ENCODE data around the gene HSPA1L. TPM values are rescaled to one million over a fixed set of nuclear protein-coding genes. Genes with fewer than 3 reads are reported as not detected.
"Not testable (repeated sequence)": the region's sequence is repeated elsewhere in the genome, so short reads cannot be mapped to it uniquely, and the experiment has no call there.

Gene HSPA1L
- total and polyA plus RNA-seq, 2 donors (not counting 1 experiment from before 2014, with no cell fraction given): 0.74 to 3.1 TPM

DNA sequence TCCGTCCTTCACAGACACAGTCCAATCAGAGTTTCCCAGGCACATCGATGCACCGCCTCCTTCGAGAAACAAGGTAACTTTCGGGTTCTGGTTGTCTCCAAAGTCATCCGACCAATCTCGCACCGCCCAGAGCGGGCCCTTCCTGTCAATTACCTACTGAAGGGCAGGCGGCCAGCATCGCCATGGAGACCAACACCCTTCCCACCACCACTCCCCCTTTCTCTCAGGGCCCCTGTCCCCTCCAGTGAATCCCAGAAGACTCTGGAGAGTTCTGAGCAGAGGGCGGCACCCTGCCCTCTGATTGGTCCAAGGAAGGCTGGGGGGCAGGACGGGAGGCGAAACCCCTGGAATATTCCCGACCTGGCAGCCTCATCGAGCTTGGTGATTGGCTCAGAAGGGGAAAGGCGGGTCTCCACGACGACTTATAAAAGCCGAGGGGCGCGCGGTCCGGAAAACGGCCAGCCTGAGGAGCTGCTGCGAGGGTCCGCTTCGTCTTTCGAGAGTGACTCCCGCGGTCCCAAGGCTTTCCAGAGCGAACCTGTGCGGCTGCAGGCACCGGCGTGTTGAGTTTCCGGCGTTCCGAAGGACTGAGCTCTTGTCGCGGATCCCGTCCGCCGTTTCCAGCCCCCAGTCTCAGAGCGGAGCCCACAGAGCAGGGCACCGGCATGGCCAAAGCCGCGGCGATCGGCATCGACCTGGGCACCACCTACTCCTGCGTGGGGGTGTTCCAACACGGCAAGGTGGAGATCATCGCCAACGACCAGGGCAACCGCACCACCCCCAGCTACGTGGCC, 12.4 kb upstream of the HSPA1L start, which contains the start of gene HSPA1B:
HSPA1B (plus strand) TSS at position 453 of the 794 bp plus-strand sequence; CDS start at position 666, 213 bp downstream.
- peak within 1 kb of the TSS; percentile 73 for H3K27ac ChIP-seq (ENCODE audit: insufficient read depth, low read length)
- TF ChIP-seq, protein P1, sequence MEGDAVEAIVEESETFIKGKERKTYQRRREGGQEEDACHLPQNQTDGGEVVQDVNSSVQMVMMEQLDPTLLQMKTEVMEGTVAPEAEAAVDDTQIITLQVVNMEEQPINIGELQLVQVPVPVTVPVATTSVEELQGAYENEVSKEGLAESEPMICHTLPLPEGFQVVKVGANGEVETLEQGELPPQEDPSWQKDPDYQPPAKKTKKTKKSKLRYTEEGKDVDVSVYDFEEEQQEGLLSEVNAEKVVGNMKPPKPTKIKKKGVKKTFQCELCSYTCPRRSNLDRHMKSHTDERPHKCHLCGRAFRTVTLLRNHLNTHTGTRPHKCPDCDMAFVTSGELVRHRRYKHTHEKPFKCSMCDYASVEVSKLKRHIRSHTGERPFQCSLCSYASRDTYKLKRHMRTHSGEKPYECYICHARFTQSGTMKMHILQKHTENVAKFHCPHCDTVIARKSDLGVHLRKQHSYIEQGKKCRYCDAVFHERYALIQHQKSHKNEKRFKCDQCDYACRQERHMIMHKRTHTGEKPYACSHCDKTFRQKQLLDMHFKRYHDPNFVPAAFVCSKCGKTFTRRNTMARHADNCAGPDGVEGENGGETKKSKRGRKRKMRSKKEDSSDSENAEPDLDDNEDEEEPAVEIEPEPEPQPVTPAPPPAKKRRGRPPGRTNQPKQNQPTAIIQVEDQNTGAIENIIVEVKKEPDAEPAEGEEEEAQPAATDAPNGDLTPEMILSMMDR (conservative IDR thresholded peaks at IDR 0.05 in 1 of 2, IDR thresholded peaks at IDR 0.05 in 1 of 2; ENCODE audit: low read depth in 1 of 2, low read length in 2 of 2): no peak
- no peak for TF ChIP-seq EZH2 (IDR thresholded peaks at IDR 0.05; ENCODE audit: low read length, missing control alignments)
- peak within 1 kb of the TSS; percentile 64 for H3K9ac ChIP-seq (ENCODE audit: insufficient read depth, low read length)
- peak within 1 kb of the TSS; percentile 42 to 78 (median 58) for H3K4me3 ChIP-seq (replicated peaks in 1 of 4; ENCODE audit: control extremely low read depth in 1 of 4, insufficient read depth in 1 of 4, low read depth in 3 of 4, low read length in 4 of 4)
- no peaks in the 10 kb centered on the region for H3K9me3 ChIP-seq (ENCODE audit: control insufficient read depth, insufficient read depth, low read depth, low read length)
- H3K79me2 ChIP-seq (ENCODE audit: control insufficient read depth, insufficient read depth, low read length): peaks cover 26% of the 10 kb centered on the region
- DNase-seq (ENCODE audit: low read depth in 2 of 2): peak; percentile 100
- peaks cover 4% of the 10 kb centered on the region for H3K4me1 ChIP-seq (ENCODE audit: control insufficient read depth, extremely low read depth, insufficient read depth, low read length)
- no peaks in the 10 kb centered on the region for H4K20me1 ChIP-seq (ENCODE audit: control insufficient read depth, extremely low read depth, insufficient read depth, low read length)
- H3K4me2 ChIP-seq (ENCODE audit: extremely low read depth, insufficient read depth, low read length): peak within 1 kb of the TSS; percentile 90
- no peaks in the 10 kb centered on the region for H3K36me3 ChIP-seq (ENCODE audit: control insufficient read depth, insufficient read depth, low read length)
- no peaks in the 10 kb centered on the region for H3K27me3 ChIP-seq (ENCODE audit: control insufficient read depth, insufficient read depth, low read length)
- peak within 1 kb of the TSS; percentile 79 for H2AFZ ChIP-seq (ENCODE audit: low read length)

DNA sequence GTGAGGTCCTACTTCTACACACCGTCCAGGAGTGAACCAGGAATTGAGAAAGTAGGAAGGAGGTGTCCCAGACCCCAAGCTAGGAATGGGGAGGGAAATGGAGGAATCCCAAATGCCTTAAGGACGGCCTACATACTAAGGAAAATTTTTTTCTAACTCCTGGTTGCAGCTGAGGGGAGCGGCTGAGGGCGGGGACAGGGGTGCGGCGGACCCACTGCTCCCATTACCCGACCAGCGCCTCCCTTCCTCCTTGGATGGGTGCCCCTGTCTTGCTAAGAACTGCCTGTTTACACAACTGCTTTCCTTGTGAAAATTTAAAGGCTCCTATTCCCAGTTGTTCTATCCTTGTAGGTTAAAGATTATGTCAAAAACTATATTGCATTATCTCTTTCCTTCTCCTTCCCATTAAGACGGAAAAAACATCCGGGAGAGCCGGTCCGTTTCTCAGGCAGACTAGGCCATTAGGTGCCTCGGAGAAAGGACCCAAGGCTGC, 11.8 kb upstream of the HSPA1L start:
- H3K36me3 ChIP-seq (ENCODE audit: control insufficient read depth, insufficient read depth, low read length): no peaks in the 10 kb centered on the region

DNA sequence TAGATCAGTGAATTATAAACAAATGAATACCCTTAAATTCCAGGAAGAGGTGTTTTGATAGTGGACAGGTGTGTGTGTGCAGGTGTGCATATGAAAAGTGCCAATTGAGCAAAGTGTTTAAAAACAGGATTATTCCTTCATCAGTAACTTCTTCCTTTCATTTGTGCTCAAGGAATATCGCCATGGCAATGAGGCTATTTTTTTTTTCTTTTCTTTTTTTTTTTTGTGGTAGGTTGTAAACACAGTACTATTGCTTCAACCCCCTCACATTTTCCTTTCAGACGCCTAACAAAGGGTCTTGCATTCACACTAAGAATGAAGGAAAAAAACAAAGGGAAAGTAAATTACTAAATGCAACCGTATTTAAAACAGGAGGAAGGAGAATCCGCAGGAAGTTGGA, 10.5 kb upstream of the HSPA1L start:
- H3K27me3 ChIP-seq (ENCODE audit: control insufficient read depth, insufficient read depth, low read length): no peaks in the 10 kb centered on the region
- H3K4me3 ChIP-seq (replicated peaks in 1 of 4; ENCODE audit: control extremely low read depth in 1 of 4, insufficient read depth in 1 of 4, low read depth in 3 of 4, low read length in 4 of 4): no peak overlapping the region
- H3K79me2 ChIP-seq (ENCODE audit: control insufficient read depth, insufficient read depth, low read length): peaks cover 14% of the 10 kb centered on the region
- no peaks in the 10 kb centered on the region for H3K9me3 ChIP-seq (ENCODE audit: control insufficient read depth, insufficient read depth, low read depth, low read length)
- no peak for DNase-seq (ENCODE audit: low read depth in 2 of 2)
- no peak for TF ChIP-seq EZH2 (IDR thresholded peaks at IDR 0.05; ENCODE audit: low read length, missing control alignments)
- TF ChIP-seq, protein P1 (conservative IDR thresholded peaks at IDR 0.05 in 1 of 2, IDR thresholded peaks at IDR 0.05 in 1 of 2; ENCODE audit: low read depth in 1 of 2, low read length in 2 of 2): no peak
- H4K20me1 ChIP-seq (ENCODE audit: control insufficient read depth, extremely low read depth, insufficient read depth, low read length): no peaks in the 10 kb centered on the region
- peaks cover 6% of the 10 kb centered on the region for H3K4me1 ChIP-seq (ENCODE audit: control insufficient read depth, extremely low read depth, insufficient read depth, low read length)
- H3K9ac ChIP-seq (ENCODE audit: insufficient read depth, low read length): no peak overlapping the region
- no peaks in the 10 kb centered on the region for H3K36me3 ChIP-seq (ENCODE audit: control insufficient read depth, insufficient read depth, low read length)
- no peak overlapping the region for H3K27ac ChIP-seq (ENCODE audit: insufficient read depth, low read length)
- H2AFZ ChIP-seq (ENCODE audit: low read length): no peak overlapping the region
- H3K4me2 ChIP-seq (ENCODE audit: extremely low read depth, insufficient read depth, low read length): no peak overlapping the region

More for the DNA sequence above, 11.8 kb upstream of the HSPA1L start:
- peak overlapping the region; percentile 73 for H3K27ac ChIP-seq (ENCODE audit: insufficient read depth, low read length)
- H3K9me3 ChIP-seq (ENCODE audit: control insufficient read depth, insufficient read depth, low read depth, low read length): no peaks in the 10 kb centered on the region
- H3K9ac ChIP-seq (ENCODE audit: insufficient read depth, low read length): peak overlapping the region; percentile 44
- no peaks in the 10 kb centered on the region for H4K20me1 ChIP-seq (ENCODE audit: control insufficient read depth, extremely low read depth, insufficient read depth, low read length)
- peak overlapping the region; percentile 79 for H2AFZ ChIP-seq (ENCODE audit: low read length)
- H3K27me3 ChIP-seq (ENCODE audit: control insufficient read depth, insufficient read depth, low read length): no peaks in the 10 kb centered on the region
- peak overlapping the region; percentile 90 for H3K4me2 ChIP-seq (ENCODE audit: extremely low read depth, insufficient read depth, low read length)
- peak in 1 of 2 donors; percentile 88 for DNase-seq (ENCODE audit: low read depth in 2 of 2)
- peaks cover 4% of the 10 kb centered on the region for H3K4me1 ChIP-seq (ENCODE audit: control insufficient read depth, extremely low read depth, insufficient read depth, low read length)
- peak overlapping the region; percentile 36 to 78 (median 48) for H3K4me3 ChIP-seq (replicated peaks in 1 of 4; ENCODE audit: control extremely low read depth in 1 of 4, insufficient read depth in 1 of 4, low read depth in 3 of 4, low read length in 4 of 4)
- peaks cover 26% of the 10 kb centered on the region for H3K79me2 ChIP-seq (ENCODE audit: control insufficient read depth, insufficient read depth, low read length)
- TF ChIP-seq, protein P1 (conservative IDR thresholded peaks at IDR 0.05 in 1 of 2, IDR thresholded peaks at IDR 0.05 in 1 of 2; ENCODE audit: low read depth in 1 of 2, low read length in 2 of 2): no peak
- TF ChIP-seq EZH2 (IDR thresholded peaks at IDR 0.05; ENCODE audit: low read length, missing control alignments): no peak

DNA sequence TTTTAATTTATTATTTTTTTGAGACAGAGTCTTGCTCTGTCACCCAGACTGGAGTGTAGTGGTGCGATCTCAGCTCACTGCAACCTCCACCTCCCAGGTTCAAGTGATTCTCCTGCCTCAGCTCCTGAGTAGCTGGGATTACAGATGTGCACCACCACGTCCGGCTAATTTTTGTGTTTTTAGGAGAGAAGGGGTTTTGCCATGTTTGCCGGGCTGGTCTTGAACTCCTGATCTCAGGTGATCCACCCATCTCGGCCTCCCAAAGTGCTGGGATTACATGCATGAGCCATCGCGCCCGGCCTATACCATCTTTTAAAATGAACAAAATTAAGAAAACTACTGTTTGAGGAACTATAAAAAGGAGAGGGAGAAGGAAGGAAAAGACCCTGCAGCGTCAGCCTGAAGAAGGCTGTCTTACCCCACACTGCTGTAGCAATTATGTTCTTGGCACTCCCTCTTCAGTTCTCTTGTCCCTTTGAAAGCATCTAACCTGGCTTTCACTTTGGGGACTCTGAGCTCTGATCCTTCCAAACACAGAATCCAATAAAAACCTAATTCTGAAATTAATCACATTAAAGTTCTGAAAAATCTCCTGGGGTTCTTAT, 8.6 kb upstream of the HSPA1L start:
- H3K9me3 ChIP-seq (ENCODE audit: control insufficient read depth, insufficient read depth, low read depth, low read length); H2AFZ ChIP-seq (ENCODE audit: low read length); H3K79me2 ChIP-seq (ENCODE audit: control insufficient read depth, insufficient read depth, low read length); H4K20me1 ChIP-seq (ENCODE audit: control insufficient read depth, extremely low read depth, insufficient read depth, low read length); H3K4me3 ChIP-seq (replicated peaks in 1 of 4; ENCODE audit: control extremely low read depth in 1 of 4, insufficient read depth in 1 of 4, low read depth in 3 of 4, low read length in 4 of 4); H3K4me2 ChIP-seq (ENCODE audit: extremely low read depth, insufficient read depth, low read length); H3K36me3 ChIP-seq (ENCODE audit: control insufficient read depth, insufficient read depth, low read length); H3K4me1 ChIP-seq (ENCODE audit: control insufficient read depth, extremely low read depth, insufficient read depth, low read length); H3K27ac ChIP-seq (ENCODE audit: insufficient read depth, low read length); H3K9ac ChIP-seq (ENCODE audit: insufficient read depth, low read length); H3K27me3 ChIP-seq (ENCODE audit: control insufficient read depth, insufficient read depth, low read length); DNase-seq (ENCODE audit: low read depth in 2 of 2): not testable (repeated sequence)
